Left lung (tissue), 10 donors: ENCODE measurements around the gene IL16. TPM values are rescaled to one million over a fixed set of nuclear protein-coding genes. Genes with fewer than 3 reads are reported as not detected.

Source experiments
- ATAC-seq: fragments of 200-7000 bp; cut with Tn5 transposase; one replicate; pipeline ENCODE4 v1.9.1; 2020; ENCODE audit warnings: moderate library complexity
- DNase-seq, 4 donors: peaks; one replicate each; pipeline ENCODE4 v3.0.0-alpha.2; 2013 to 2020
- H3K27ac ChIP-seq, 2 donors: fragments of 200-600 bp; sonication (generic) in 1 of 2; one replicate each; pipeline versions ENCODE4 v1.5.0 to v1.8.0; 2020 to 2021
- H3K27me3 ChIP-seq, 2 donors: fragments of 200-600 bp; sonication (generic) in 1 of 2; one replicate each; pipeline versions ENCODE4 v1.5.0 to v1.8.0; 2020 to 2021
- H3K36me3 ChIP-seq, 2 donors: fragments of 200-600 bp; sonication (generic) in 1 of 2; one replicate each; pipeline versions ENCODE4 v1.5.0 to v1.8.0; 2020 to 2021
- H3K4me1 ChIP-seq, 2 donors: fragments of 200-600 bp; one replicate each; pipeline ENCODE4 v1.8.0; 2021
- H3K4me3 ChIP-seq, 2 donors: fragments of 200-600 bp; sonication (generic) in 1 of 2; one replicate each; pipeline versions ENCODE4 v1.5.0 to v1.8.0; 2020 to 2021; ENCODE audit warnings: mild to moderate bottlenecking in 1 of 2
- H3K9me3 ChIP-seq, 2 donors: fragments of 200-600 bp; sonication (generic) in 1 of 2; one replicate each; pipeline versions ENCODE4 v1.5.0 to v1.8.0; 2020 to 2021
- CTCF ChIP-seq, 2 donors: fragments of 200-600 bp; sonication (generic) in 1 of 2; IDR thresholded peaks; one replicate each; pipeline versions ENCODE4 v1.5.0 to v1.8.0; 2021; ENCODE audit warnings: antibody characterized with exemption in 2 of 2
- intact Hi-C, 2 donors: fragments of 100-400 bp; cut with DNase I; formaldehyde crosslinking; loops; one replicate each; pipeline versions ENCODE4 v1.11.2 to v1.14.2; 2022
- polyA plus RNA-seq, 6 donors: library from polyadenylated mRNA; unstranded; fragments of 120-200 nt; gene quantifications; one replicate each; pipeline ENCODE4 v1.2.1, GENCODE V29; 2013; ENCODE audit not compliant: insufficient read length in 6 of 6
- total RNA-seq, 2 donors: library from RNA; stranded (reverse); fragmentation: NEBNext Ultra II Directional; extraction: Animal tissue kit (Norgen Biotek cat#: 25700); gene quantifications; one replicate each; pipeline ENCODE4 v1.2.1, GENCODE V29; 2021
- donor health status: DM: no; HTN: yes; CAD: no.
- donor health status: DM: no; HTN: no; CAD: no.

The IL16 gene
- total and polyA plus RNA-seq, 8 donors, result 11.4 to 34.3 (median 14.9) TPM

GRCh38 chr15:81265256-81265943, 68.7 kb downstream of the IL16 start:
- no peak for DNase-seq
- no peaks in the 10 kb centered on the region for H3K36me3 ChIP-seq
- peak; percentile 34 for ATAC-seq
- no peak for TF ChIP-seq CTCF (IDR thresholded peaks at IDR 0.05)
- H3K27me3 ChIP-seq, result peaks cover 0 to 6% of the 10 kb centered on the region in 2 donors
- no peak overlapping the region for H3K4me3 ChIP-seq
- intact Hi-C loops, result loop anchor here (5.0 to 10.0 kb wide), 3 partner anchors 158 to 271 kb away; no protein-coding TSS in a partner anchor
- no peak overlapping the region for H3K27ac ChIP-seq
- peaks cover 8 to 15% of the 10 kb centered on the region in 2 donors for H3K4me1 ChIP-seq
- H3K9me3 ChIP-seq, result no peaks in the 10 kb centered on the region

GRCh38 chr15:81265944-81266775, 69.5 kb downstream of the IL16 start:
- peaks cover 8 to 15% of the 10 kb centered on the region in 2 donors for H3K4me1 ChIP-seq
- H3K4me3 ChIP-seq, result no peak overlapping the region
- H3K27me3 ChIP-seq, result peaks cover 0 to 6% of the 10 kb centered on the region in 2 donors
- peak; percentile 73 to 77 for TF ChIP-seq CTCF (IDR thresholded peaks at IDR 0.05)
- peak; percentile 97 for ATAC-seq
- H3K9me3 ChIP-seq, result no peaks in the 10 kb centered on the region
- H3K27ac ChIP-seq, result no peak overlapping the region
- DNase-seq, result peak; percentile 78 to 89 (median 84)
- intact Hi-C loops, result loop anchor here (5.0 to 10.0 kb wide), 3 partner anchors 159 to 271 kb away; no protein-coding TSS in a partner anchor
- H3K36me3 ChIP-seq, result no peaks in the 10 kb centered on the region

GRCh38 chr15:81268340-81268739, 71.7 kb downstream of the IL16 start:
- Histone ChIP-seq H3K27me3 (peaks cover 0 to 6% of the 10 kb centered on the region in 2 donors), H3K9me3 (no peaks in the 10 kb centered on the region), H3K4me1 (peaks cover 8 to 15% of the 10 kb centered on the region in 2 donors), H3K4me3 (no peak overlapping the region), H3K27ac (no peak overlapping the region), H3K36me3 (no peaks in the 10 kb centered on the region)
- TF ChIP-seq CTCF (IDR thresholded peaks at IDR 0.05), result no peak
- intact Hi-C loops, result loop anchor here (5.0 to 10.0 kb wide), 3 partner anchors 161 to 274 kb away; no protein-coding TSS in a partner anchor
- DNase-seq (no peak), ATAC-seq (no peak)

GRCh38 chr15:81268881-81269601, 72.4 kb downstream of the IL16 start:
- H3K36me3 ChIP-seq, result no peaks in the 10 kb centered on the region
- H3K4me3 ChIP-seq, result no peak overlapping the region
- DNase-seq, result no peak
- no peaks in the 10 kb centered on the region for H3K9me3 ChIP-seq
- ATAC-seq, result no peak
- H3K27me3 ChIP-seq, result peaks cover 0 to 6% of the 10 kb centered on the region in 2 donors
- TF ChIP-seq CTCF (IDR thresholded peaks at IDR 0.05), result no peak
- no peak overlapping the region for H3K27ac ChIP-seq
- intact Hi-C loops, result loop anchor here (5.0 to 10.0 kb wide), 3 partner anchors 162 to 274 kb away; no protein-coding TSS in a partner anchor
- H3K4me1 ChIP-seq, result peaks cover 8 to 15% of the 10 kb centered on the region in 2 donors
